Ureter (tissue), 1 donor: ENCODE measurements around the gene USP22. TPM values are rescaled to one million over a fixed set of nuclear protein-coding genes. Genes with fewer than 3 reads are reported as not detected.
A peak's percentile ranks its signal among the peaks of the same experiment; 100 is the strongest.

Experiments
- DNase-seq: peaks from one replicate; pipeline ENCODE4 v3.0.0-alpha.2; 2020; ENCODE audit warnings: low spot score
- total RNA-seq: library from RNA; stranded (reverse); gene quantifications from one replicate; pipeline ENCODE4 v1.2.4, GENCODE V29; 2023
- donor health status: DM: yes; HTN: yes; CAD: no.

USP22 gene
- total RNA-seq, 1 donor from 2014 or later, result 245 TPM

GRCh38 chr17:21046216-21046615, 3.4 kb upstream of the USP22 start:
- DNase-seq, result no peak

- no peak for DNase-seq
Measured at GRCh38 chr17:21044971-21045370, 2.2 kb upstream of the USP22 start.

GRCh38 chr17:21043296-21044232, 753 bp upstream of the USP22 start:
- DNase-seq, result peak; percentile 98

- DNase-seq, result peak; percentile 89
Measured at GRCh38 chr17:21041741-21042457, 912 bp downstream of the USP22 start.

GRCh38 chr17:21039839-21040575, 2.8 kb downstream of the USP22 start:
- no peak for DNase-seq

- no peak for DNase-seq
Measured at GRCh38 chr17:21037117-21037803, 5.6 kb downstream of the USP22 start.

- no peak for DNase-seq
Measured at GRCh38 chr17:21036361-21036881, 6.4 kb downstream of the USP22 start.

- DNase-seq, result no peak
Measured at GRCh38 chr17:21035406-21035805, 7.4 kb downstream of the USP22 start.

GRCh38 chr17:21034340-21035235, 8.2 kb downstream of the USP22 start:
- DNase-seq, result no peak

- no peak for DNase-seq
Measured at GRCh38 chr17:21033350-21033749, 9.5 kb downstream of the USP22 start.

- no peak for DNase-seq
Measured at GRCh38 chr17:21031756-21032396, 10.9 kb downstream of the USP22 start.

GRCh38 chr17:21030375-21030774, 12.4 kb downstream of the USP22 start:
- DNase-seq, result no peak

- DNase-seq, result no peak
Measured at GRCh38 chr17:21029515-21029914, 13.3 kb downstream of the USP22 start.

- no peak for DNase-seq
Measured at GRCh38 chr17:21029036-21029435, 13.8 kb downstream of the USP22 start.

GRCh38 chr17:21028192-21028591, 14.6 kb downstream of the USP22 start:
- no peak for DNase-seq

GRCh38 chr17:21027031-21027430, 15.8 kb downstream of the USP22 start:
- DNase-seq, result no peak

- DNase-seq, result no peak
Measured at GRCh38 chr17:21025451-21025850, 17.4 kb downstream of the USP22 start.

GRCh38 chr17:21024024-21024423, 18.8 kb downstream of the USP22 start:
- DNase-seq, result no peak

- DNase-seq, result no peak
Measured at GRCh38 chr17:21021208-21021803, 21.5 kb downstream of the USP22 start.
